ENCODE measurements around the gene RBPJL. TPM values are rescaled to one million over a fixed set of nuclear protein-coding genes. Genes with fewer than 3 reads are reported as not detected.

Gene RBPJL
- total and polyA plus RNA-seq, 2 of the 8 experiments (the other 6 are each of a cell fraction or from before 2014, with no cell fraction given): 0.67 to 1.3 TPM

DNA sequence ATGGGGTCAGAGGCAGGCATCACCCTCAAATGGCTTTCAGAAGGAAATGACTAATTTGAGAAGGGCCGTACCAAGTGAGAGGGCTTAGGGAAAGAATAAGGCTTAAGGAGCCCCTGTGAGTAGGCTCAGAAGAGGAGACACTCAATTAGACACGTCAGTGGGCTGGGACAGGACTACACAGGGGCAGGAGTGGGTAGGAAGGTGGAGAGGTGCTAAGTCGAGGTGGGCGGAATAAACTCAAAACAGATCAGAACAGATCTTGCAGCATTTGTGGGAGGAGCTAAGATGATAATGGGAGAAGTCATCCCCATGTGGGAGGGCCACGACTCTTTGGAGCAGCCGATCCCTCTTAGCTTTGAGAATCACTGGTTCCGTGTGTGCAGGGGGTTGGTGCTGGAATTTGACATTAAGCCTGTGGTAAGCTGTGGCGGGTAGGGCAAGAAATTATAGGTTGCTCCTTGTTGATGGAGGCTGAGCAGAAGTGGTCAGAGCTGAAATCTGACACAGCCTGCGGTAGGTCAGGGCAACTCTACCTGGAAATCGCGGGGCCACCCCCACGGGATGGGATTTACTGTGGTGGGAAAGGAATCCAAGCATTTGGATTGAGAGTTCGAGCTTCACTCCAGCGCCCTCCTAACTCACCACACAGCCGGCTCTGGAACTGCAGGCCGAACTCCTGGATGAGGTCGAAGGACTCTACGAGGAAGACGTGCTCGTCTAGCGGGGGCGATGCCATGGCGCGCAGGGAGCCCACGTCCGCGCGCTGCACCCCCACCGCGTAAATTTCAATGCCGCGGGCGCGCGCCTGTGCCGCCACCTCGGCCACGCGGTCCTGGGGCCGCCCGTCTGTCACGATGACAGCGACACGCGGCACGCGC lies 2.8 kb upstream of the RBPJL start (continued):
- TF ChIP-seq, protein P1, sequence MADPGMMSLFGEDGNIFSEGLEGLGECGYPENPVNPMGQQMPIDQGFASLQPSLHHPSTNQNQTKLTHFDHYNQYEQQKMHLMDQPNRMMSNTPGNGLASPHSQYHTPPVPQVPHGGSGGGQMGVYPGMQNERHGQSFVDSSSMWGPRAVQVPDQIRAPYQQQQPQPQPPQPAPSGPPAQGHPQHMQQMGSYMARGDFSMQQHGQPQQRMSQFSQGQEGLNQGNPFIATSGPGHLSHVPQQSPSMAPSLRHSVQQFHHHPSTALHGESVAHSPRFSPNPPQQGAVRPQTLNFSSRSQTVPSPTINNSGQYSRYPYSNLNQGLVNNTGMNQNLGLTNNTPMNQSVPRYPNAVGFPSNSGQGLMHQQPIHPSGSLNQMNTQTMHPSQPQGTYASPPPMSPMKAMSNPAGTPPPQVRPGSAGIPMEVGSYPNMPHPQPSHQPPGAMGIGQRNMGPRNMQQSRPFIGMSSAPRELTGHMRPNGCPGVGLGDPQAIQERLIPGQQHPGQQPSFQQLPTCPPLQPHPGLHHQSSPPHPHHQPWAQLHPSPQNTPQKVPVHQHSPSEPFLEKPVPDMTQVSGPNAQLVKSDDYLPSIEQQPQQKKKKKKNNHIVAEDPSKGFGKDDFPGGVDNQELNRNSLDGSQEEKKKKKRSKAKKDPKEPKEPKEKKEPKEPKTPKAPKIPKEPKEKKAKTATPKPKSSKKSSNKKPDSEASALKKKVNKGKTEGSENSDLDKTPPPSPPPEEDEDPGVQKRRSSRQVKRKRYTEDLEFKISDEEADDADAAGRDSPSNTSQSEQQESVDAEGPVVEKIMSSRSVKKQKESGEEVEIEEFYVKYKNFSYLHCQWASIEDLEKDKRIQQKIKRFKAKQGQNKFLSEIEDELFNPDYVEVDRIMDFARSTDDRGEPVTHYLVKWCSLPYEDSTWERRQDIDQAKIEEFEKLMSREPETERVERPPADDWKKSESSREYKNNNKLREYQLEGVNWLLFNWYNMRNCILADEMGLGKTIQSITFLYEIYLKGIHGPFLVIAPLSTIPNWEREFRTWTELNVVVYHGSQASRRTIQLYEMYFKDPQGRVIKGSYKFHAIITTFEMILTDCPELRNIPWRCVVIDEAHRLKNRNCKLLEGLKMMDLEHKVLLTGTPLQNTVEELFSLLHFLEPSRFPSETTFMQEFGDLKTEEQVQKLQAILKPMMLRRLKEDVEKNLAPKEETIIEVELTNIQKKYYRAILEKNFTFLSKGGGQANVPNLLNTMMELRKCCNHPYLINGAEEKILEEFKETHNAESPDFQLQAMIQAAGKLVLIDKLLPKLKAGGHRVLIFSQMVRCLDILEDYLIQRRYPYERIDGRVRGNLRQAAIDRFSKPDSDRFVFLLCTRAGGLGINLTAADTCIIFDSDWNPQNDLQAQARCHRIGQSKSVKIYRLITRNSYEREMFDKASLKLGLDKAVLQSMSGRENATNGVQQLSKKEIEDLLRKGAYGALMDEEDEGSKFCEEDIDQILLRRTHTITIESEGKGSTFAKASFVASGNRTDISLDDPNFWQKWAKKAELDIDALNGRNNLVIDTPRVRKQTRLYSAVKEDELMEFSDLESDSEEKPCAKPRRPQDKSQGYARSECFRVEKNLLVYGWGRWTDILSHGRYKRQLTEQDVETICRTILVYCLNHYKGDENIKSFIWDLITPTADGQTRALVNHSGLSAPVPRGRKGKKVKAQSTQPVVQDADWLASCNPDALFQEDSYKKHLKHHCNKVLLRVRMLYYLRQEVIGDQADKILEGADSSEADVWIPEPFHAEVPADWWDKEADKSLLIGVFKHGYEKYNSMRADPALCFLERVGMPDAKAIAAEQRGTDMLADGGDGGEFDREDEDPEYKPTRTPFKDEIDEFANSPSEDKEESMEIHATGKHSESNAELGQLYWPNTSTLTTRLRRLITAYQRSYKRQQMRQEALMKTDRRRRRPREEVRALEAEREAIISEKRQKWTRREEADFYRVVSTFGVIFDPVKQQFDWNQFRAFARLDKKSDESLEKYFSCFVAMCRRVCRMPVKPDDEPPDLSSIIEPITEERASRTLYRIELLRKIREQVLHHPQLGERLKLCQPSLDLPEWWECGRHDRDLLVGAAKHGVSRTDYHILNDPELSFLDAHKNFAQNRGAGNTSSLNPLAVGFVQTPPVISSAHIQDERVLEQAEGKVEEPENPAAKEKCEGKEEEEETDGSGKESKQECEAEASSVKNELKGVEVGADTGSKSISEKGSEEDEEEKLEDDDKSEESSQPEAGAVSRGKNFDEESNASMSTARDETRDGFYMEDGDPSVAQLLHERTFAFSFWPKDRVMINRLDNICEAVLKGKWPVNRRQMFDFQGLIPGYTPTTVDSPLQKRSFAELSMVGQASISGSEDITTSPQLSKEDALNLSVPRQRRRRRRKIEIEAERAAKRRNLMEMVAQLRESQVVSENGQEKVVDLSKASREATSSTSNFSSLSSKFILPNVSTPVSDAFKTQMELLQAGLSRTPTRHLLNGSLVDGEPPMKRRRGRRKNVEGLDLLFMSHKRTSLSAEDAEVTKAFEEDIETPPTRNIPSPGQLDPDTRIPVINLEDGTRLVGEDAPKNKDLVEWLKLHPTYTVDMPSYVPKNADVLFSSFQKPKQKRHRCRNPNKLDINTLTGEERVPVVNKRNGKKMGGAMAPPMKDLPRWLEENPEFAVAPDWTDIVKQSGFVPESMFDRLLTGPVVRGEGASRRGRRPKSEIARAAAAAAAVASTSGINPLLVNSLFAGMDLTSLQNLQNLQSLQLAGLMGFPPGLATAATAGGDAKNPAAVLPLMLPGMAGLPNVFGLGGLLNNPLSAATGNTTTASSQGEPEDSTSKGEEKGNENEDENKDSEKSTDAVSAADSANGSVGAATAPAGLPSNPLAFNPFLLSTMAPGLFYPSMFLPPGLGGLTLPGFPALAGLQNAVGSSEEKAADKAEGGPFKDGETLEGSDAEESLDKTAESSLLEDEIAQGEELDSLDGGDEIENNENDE (IDR thresholded peaks at IDR 0.05; ENCODE audit: insufficient replicate concordance, low read length): no peak
- TF ChIP-seq TAF7 (optimal IDR thresholded peaks at IDR 0.05; ENCODE audit: borderline replicate concordance, low read depth, low read length) (no peak), RAD21 (IDR thresholded peaks at IDR 0.05 in 1 of 2, conservative IDR thresholded peaks at IDR 0.05 in 1 of 2; ENCODE audit: low read depth in 2 of 2, low read length in 2 of 2) (no peak)
